HG02588 (cell line): ENCODE data around the gene QSOX1.
"Not testable (repeated sequence)": the region's sequence is repeated elsewhere in the genome, so short reads cannot be mapped to it uniquely, and the experiment has no call there.

Experiments used
- ATAC-seq: cut with Tn5 transposase; IDR thresholded peaks from one replicate; pipeline ENCODE4 v1.9.1; 2021; ENCODE audit warnings: mild to moderate bottlenecking, moderate library complexity; ENCODE audit not compliant: unreplicated experiment

Gene QSOX1

GRCh38 chr1:180188091-180188506, 33.4 kb downstream of the QSOX1 start:
- no peak for ATAC-seq

GRCh38 chr1:180188684-180189175, 34.1 kb downstream of the QSOX1 start:
- no peak for ATAC-seq

- no peak for ATAC-seq
Measured at GRCh38 chr1:180190091-180190490, 35.4 kb downstream of the QSOX1 start.

GRCh38 chr1:180192172-180192571, 37.5 kb downstream of the QSOX1 start:
- no peak for ATAC-seq

- no peak for ATAC-seq
Measured at GRCh38 chr1:180193141-180194047, 38.7 kb downstream of the QSOX1 start.

- no peak for ATAC-seq
Measured at GRCh38 chr1:180194048-180194425, 39.4 kb downstream of the QSOX1 start.

GRCh38 chr1:180194546-180195207, 40.0 kb downstream of the QSOX1 start:
- no peak for ATAC-seq

- no peak for ATAC-seq
Measured at GRCh38 chr1:180195401-180195800, 40.7 kb downstream of the QSOX1 start.

GRCh38 chr1:180195916-180196315, 41.2 kb downstream of the QSOX1 start:
- no peak for ATAC-seq

GRCh38 chr1:180196436-180197003, 41.9 kb downstream of the QSOX1 start:
- ATAC-seq: no peak

GRCh38 chr1:180197231-180197630, 42.6 kb downstream of the QSOX1 start:
- ATAC-seq: no peak

GRCh38 chr1:180198196-180198595, 43.5 kb downstream of the QSOX1 start:
- no peak for ATAC-seq

- no peak for ATAC-seq
Measured at GRCh38 chr1:180198611-180199010, 43.9 kb downstream of the QSOX1 start.

GRCh38 chr1:180199018-180199417, 44.3 kb downstream of the QSOX1 start:
- no peak for ATAC-seq

- ATAC-seq: no peak
Measured at GRCh38 chr1:180201451-180202200, 47.0 kb downstream of the QSOX1 start.

- ATAC-seq: not testable (repeated sequence)
Measured at GRCh38 chr1:180202588-180202987, 47.9 kb downstream of the QSOX1 start.

GRCh38 chr1:180204231-180204630, 49.6 kb downstream of the QSOX1 start:
- ATAC-seq: no peak

- ATAC-seq: no peak
Measured at GRCh38 chr1:180206581-180206980, 51.9 kb downstream of the QSOX1 start.

GRCh38 chr1:180208264-180208663, 53.6 kb downstream of the QSOX1 start:
- no peak for ATAC-seq

GRCh38 chr1:180210008-180210620, 55.4 kb downstream of the QSOX1 start:
- no peak for ATAC-seq
